Activated T-helper 1 cell treated with anti-CD3 and anti-CD28 coated beads, Interleukin-12 subunit alpha, Interleukin-12 subunit beta, Interleukin-2, Interleukin-4 antibody, amounts not matched to agents 30 ng/mL and 10 ng/mL and 1 ng/mL, durations not matched to agents 14 hours and 24 hours and 36 hours (primary cell): ENCODE data around the gene WWTR1. TPM values are rescaled to one million over a fixed set of nuclear protein-coding genes. Genes with fewer than 3 reads are reported as not detected.

Experiments
- DNase-seq: peaks from one replicate; pipeline ENCODE4 v3.0.0; 2021; ENCODE audit warnings: low spot score
- H3K27ac Mint-ChIP-seq: one replicate; pipeline ENCODE4 v1.8.0; 2021; ENCODE audit warnings: mild to moderate bottlenecking, mixed read lengths
- H3K27me3 Mint-ChIP-seq: one replicate; pipeline ENCODE4 v1.8.0; 2022; ENCODE audit warnings: mild to moderate bottlenecking, moderate library complexity, mixed read lengths; ENCODE audit not compliant: insufficient read depth
- H3K36me3 Mint-ChIP-seq: one replicate; pipeline ENCODE4 v1.8.0; 2021; ENCODE audit warnings: low read depth, mixed read lengths
- H3K4me1 Mint-ChIP-seq: one replicate; pipeline ENCODE4 v1.8.0; 2021; ENCODE audit warnings: low read depth, mixed read lengths
- H3K4me3 Mint-ChIP-seq: one replicate; pipeline ENCODE4 v1.8.0; 2021; ENCODE audit warnings: mild to moderate bottlenecking, moderate library complexity, mixed read lengths
- H3K9me3 Mint-ChIP-seq: one replicate; pipeline ENCODE4 v1.8.0; 2021; ENCODE audit warnings: mixed read lengths
- intact Hi-C: fragments of 100-400 bp; cut with micrococcal nuclease; formaldehyde crosslinking; loops from one replicate; pipeline ENCODE4 v1.15.1; 2024
- total RNA-seq: library from RNA; stranded (reverse); gene quantifications from 2 replicates; pipeline ENCODE4 v1.2.3, GENCODE V29; 2022

Gene WWTR1
- total RNA-seq, 1 donor from 2014 or later: 0.57 TPM

- peak; percentile 19 for DNase-seq
- H3K4me3 Mint-ChIP-seq: no peak overlapping the region
- intact Hi-C loops: loop anchor here (1.0 to 5.0 kb wide), 3 partner anchors 223 to 314 kb away; no protein-coding TSS in a partner anchor
- H3K4me1 Mint-ChIP-seq: no peaks in the 10 kb centered on the region
- no peaks in the 10 kb centered on the region for H3K36me3 Mint-ChIP-seq
- H3K27me3 Mint-ChIP-seq: peaks cover 22% of the 10 kb centered on the region
- no peak overlapping the region for H3K27ac Mint-ChIP-seq
- H3K9me3 Mint-ChIP-seq: no peaks in the 10 kb centered on the region
Observed at GRCh38 chr3:149494022-149494758, 163.6 kb downstream of the WWTR1 start.

GRCh38 chr3:149493315-149494021 lies 164.4 kb downstream of the WWTR1 start:
- H3K4me3 Mint-ChIP-seq: no peak overlapping the region

GRCh38 chr3:149490260-149490971 lies 167.4 kb downstream of the WWTR1 start:
- no peak overlapping the region for H3K4me3 Mint-ChIP-seq
- H3K27ac Mint-ChIP-seq: no peak overlapping the region
- H3K9me3 Mint-ChIP-seq: no peaks in the 10 kb centered on the region
- no peak for DNase-seq
- intact Hi-C loops: loop anchor here (5.0 kb wide), 2 partner anchors 227 to 282 kb away; no protein-coding TSS in a partner anchor
- no peaks in the 10 kb centered on the region for H3K36me3 Mint-ChIP-seq
- H3K27me3 Mint-ChIP-seq: peaks cover 12% of the 10 kb centered on the region
- no peaks in the 10 kb centered on the region for H3K4me1 Mint-ChIP-seq

More at GRCh38 chr3:149493315-149494021, 164.4 kb downstream of the WWTR1 start:
- no peaks in the 10 kb centered on the region for H3K9me3 Mint-ChIP-seq
- H3K36me3 Mint-ChIP-seq: no peaks in the 10 kb centered on the region
- peaks cover 19% of the 10 kb centered on the region for H3K27me3 Mint-ChIP-seq
- intact Hi-C loops: loop anchor here (1.0 to 5.0 kb wide), 3 partner anchors 224 to 315 kb away; no protein-coding TSS in a partner anchor
- no peak for DNase-seq
- H3K27ac Mint-ChIP-seq: no peak overlapping the region
- H3K4me1 Mint-ChIP-seq: no peaks in the 10 kb centered on the region

GRCh38 chr3:149489060-149489690 lies 168.7 kb downstream of the WWTR1 start:
- intact Hi-C loops: no loop called here

GRCh38 chr3:149487598-149488197 lies 170.1 kb downstream of the WWTR1 start:
- intact Hi-C loops: no loop called here

More at GRCh38 chr3:149489060-149489690, 168.7 kb downstream of the WWTR1 start:
- H3K4me3 Mint-ChIP-seq: no peak overlapping the region
- DNase-seq: no peak
- H3K9me3 Mint-ChIP-seq: no peaks in the 10 kb centered on the region
- no peaks in the 10 kb centered on the region for H3K4me1 Mint-ChIP-seq
- no peak overlapping the region for H3K27ac Mint-ChIP-seq
- peaks cover 12% of the 10 kb centered on the region for H3K27me3 Mint-ChIP-seq
- H3K36me3 Mint-ChIP-seq: no peaks in the 10 kb centered on the region

GRCh38 chr3:149486726-149487125 lies 171.1 kb downstream of the WWTR1 start:
- Mint-ChIP-seq H3K36me3 (no peaks in the 10 kb centered on the region), H3K4me3 (no peak overlapping the region), H3K27me3 (peaks cover 8% of the 10 kb centered on the region), H3K27ac (no peak overlapping the region), H3K9me3 (no peaks in the 10 kb centered on the region), H3K4me1 (no peaks in the 10 kb centered on the region)
- intact Hi-C loops: no loop called here
- no peak for DNase-seq

More at GRCh38 chr3:149487598-149488197, 170.1 kb downstream of the WWTR1 start:
- Mint-ChIP-seq H3K9me3 (no peaks in the 10 kb centered on the region), H3K36me3 (no peaks in the 10 kb centered on the region), H3K27me3 (peaks cover 12% of the 10 kb centered on the region), H3K27ac (no peak overlapping the region), H3K4me3 (no peak overlapping the region), H3K4me1 (no peaks in the 10 kb centered on the region)
- no peak for DNase-seq

GRCh38 chr3:149481491-149481890 lies 176.3 kb downstream of the WWTR1 start:
- no peaks in the 10 kb centered on the region for H3K4me1 Mint-ChIP-seq
- no peak overlapping the region for H3K4me3 Mint-ChIP-seq
- H3K27me3 Mint-ChIP-seq: peaks cover 2% of the 10 kb centered on the region
- no peaks in the 10 kb centered on the region for H3K36me3 Mint-ChIP-seq
- H3K27ac Mint-ChIP-seq: no peak overlapping the region
- H3K9me3 Mint-ChIP-seq: no peaks in the 10 kb centered on the region
- intact Hi-C loops: no loop called here
- DNase-seq: no peak

- Mint-ChIP-seq H3K9me3 (no peaks in the 10 kb centered on the region), H3K4me3 (no peak overlapping the region), H3K27me3 (peaks cover 2% of the 10 kb centered on the region), H3K36me3 (no peaks in the 10 kb centered on the region), H3K27ac (no peak overlapping the region), H3K4me1 (no peaks in the 10 kb centered on the region)
- intact Hi-C loops: no loop called here
- DNase-seq: no peak
Observed at GRCh38 chr3:149481056-149481455, 176.8 kb downstream of the WWTR1 start.

GRCh38 chr3:149480326-149481017 lies 177.4 kb downstream of the WWTR1 start:
- intact Hi-C loops: loop anchor here (1.0 kb wide), 2 partner anchors 87 to 128 kb away; no protein-coding TSS in a partner anchor
- Mint-ChIP-seq H3K9me3 (no peaks in the 10 kb centered on the region), H3K36me3 (no peaks in the 10 kb centered on the region), H3K4me3 (no peak overlapping the region), H3K4me1 (no peaks in the 10 kb centered on the region), H3K27ac (no peak overlapping the region), H3K27me3 (peaks cover 2% of the 10 kb centered on the region)
- DNase-seq: peak; percentile 16

- no peak overlapping the region for H3K27ac Mint-ChIP-seq
- no peaks in the 10 kb centered on the region for H3K9me3 Mint-ChIP-seq
- no peaks in the 10 kb centered on the region for H3K36me3 Mint-ChIP-seq
- DNase-seq: no peak
- H3K27me3 Mint-ChIP-seq: peaks cover 2% of the 10 kb centered on the region
- H3K4me1 Mint-ChIP-seq: no peaks in the 10 kb centered on the region
- no peak overlapping the region for H3K4me3 Mint-ChIP-seq
- intact Hi-C loops: loop anchor here (1.0 kb wide), 2 partner anchors 86 to 127 kb away; no protein-coding TSS in a partner anchor
Observed at GRCh38 chr3:149479621-149480325, 178.1 kb downstream of the WWTR1 start.

- Mint-ChIP-seq H3K9me3 (no peaks in the 10 kb centered on the region), H3K27ac (no peak overlapping the region), H3K4me3 (no peak overlapping the region), H3K36me3 (no peaks in the 10 kb centered on the region), H3K4me1 (peaks cover 8% of the 10 kb centered on the region), H3K27me3 (peaks cover 6% of the 10 kb centered on the region)
- intact Hi-C loops: no loop called here
- DNase-seq: no peak
Observed at GRCh38 chr3:149476225-149476624, 181.6 kb downstream of the WWTR1 start.
